Measurements from ENCODE around the gene PLD4.
A peak's percentile ranks its signal among the peaks of the same experiment; 100 is the strongest.
"Not testable (repeated sequence)": the region's sequence is repeated elsewhere in the genome, so short reads cannot be mapped to it uniquely, and the experiment has no call there.

PLD4 gene

DNA sequence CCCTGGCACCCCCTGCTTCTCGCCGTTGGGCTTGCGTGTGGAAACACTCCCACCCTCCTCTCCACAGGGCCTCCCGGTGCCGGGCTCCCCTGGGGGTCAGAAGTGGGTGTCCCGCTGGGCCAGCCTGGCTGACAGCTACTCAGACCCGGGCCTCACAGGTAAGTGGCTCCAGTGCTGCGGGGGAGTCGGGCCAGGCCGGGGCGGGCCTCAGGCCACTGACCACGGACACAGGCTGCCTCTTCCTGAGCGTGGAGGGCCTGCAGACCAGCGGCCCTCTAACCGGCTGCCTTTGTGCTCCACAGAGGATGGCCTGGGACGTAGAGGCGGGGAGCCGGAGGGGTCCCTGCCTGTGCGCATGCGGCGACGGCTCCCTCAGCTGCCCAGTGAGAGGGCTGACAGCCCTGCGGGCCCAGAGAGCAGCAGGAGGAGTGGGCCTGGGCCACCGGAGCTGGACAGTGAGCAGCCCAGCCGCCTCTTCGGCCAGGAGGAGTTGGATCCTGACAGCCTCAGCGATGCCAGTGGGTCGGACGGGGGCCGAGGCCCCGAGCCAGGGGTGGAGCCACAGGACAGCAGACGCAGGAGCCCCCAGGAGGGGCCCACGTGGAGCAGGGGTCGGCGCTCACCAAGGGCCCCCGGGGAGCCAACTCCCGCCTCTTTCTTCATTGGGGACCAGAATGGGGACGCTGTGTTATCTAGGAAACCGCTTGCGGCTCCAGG is 38.5 kb upstream of the PLD4 start:
- DNase-seq (ENCODE audit: low read depth), result no peak

DNA sequence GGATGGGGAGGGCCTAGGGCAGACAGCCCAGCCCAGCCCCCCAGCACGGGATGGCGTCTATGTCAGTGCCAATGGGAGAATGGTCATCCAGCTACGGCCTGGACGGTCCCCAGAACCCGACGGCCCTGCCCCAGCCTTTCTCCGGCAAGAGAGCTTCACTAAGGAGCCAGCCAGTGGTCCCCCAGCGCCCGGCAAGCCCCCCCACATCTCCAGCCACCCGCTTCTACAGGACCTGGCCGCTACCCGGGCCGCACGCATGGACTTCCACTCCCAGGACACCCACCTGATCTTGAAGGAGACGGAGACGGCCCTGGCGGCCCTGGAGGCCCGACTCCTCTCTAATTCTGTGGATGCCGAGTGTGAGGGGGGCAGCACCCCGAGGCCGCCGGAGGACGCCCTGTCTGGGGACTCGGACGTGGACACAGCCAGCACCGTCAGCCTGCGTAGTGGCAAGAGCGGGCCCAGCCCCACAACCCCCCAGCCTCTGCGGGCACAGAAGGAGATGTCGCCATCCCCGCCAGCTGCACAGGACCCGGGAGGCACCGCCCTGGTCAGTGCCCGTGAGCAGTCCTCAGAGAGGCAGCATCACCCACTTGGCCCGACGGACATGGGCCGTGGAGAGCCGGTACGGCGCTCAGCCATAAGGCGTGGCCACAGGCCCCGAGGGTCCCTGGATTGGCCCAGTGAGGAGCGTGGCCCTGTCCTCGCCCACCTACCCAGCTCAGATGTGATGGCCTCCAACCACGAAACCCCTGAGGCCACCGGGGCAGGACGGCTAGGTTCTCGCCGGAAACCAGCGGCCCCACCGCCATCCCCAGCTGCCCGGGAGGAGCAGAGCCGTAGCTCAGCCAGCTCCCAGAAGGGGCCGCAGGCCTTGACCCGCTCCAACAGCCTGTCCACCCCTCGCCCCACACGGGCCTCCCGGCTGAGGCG is 37.7 kb upstream of the PLD4 start:
- no peak for DNase-seq (ENCODE audit: low read depth)

DNA sequence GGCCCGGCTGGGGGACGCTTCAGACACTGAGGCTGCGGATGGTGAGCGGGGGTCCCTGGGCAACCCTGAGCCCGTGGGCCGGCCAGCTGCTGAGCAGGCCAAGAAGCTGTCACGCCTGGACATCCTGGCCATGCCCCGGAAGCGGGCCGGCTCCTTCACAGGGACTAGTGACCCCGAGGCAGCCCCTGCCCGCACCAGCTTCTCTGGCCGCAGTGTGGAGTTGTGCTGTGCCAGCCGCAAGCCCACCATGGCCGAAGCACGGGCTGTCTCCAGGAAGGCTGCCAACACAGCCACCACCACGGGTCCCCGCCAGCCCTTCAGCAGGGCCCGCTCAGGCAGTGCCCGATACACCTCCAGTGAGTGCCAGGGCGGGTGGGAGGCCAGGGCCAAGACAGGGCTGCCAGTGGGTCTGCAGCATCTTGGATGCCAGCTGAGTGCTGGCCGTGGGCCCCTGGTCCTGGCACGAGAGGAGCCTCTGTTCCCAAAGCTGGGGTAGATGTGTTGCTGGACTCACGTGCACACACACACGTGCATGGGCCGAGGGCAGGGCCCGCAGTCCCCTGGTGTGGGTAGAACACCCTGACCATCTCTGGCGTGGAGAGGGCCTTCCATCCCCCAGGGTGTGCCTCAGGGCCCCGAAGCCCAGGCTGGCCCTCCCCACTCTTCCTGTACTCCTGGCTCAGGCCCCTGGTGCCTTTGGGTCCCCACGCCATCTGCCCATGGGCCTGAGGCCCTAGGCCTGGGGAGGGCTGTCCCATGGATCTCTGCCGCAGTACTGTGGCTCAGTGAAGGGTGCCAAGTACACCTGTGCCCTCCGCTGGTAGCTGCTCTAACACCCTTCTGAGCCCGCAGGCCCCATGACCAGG is 36.8 kb upstream of the PLD4 start:
- DNase-seq (ENCODE audit: low read depth), result no peak

DNA sequence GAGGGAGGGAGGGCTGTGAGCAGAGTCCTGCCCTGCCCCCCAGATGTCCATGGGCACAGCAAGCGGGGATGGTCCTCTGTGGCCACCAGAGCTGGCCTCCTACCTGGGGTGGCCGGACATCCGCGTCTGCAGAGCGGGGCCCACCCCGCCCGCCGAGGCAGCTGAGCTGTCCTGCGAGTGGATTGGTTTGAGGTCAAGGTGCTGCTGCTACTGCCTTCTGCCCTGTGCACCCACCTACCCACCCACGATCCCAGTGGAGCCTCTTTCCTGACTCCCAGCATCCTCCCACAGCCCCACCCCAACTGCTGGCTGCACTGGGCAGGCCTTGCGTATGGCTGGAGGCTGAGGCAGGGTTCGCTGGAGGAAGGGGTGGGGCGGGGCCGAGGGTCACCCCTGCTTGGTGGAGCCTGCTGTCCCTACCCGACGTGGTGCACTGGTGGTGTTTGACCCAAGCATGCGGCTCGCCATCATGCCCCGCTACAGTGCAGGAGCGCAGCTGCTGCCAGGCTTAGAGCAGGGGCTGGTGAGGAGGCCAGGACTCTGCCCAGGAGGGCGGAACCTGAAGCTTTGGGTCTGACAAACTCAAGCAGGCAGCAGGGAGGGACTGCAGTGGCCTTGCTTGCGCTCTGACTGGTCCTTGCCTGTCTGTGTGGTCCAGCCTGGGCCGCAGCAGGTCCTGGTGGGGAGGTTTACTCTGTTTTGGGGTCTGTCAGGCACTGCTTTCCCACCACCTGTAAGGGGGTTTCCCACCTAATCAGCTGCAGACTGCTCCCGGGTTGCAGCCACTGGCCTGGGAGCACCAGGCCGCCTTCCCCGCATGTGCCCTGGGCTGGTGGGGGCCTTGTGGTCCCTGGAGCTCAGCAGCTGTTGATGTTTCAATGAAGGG is 35.9 kb upstream of the PLD4 start:
- DNase-seq (ENCODE audit: low read depth), result no peak

DNA sequence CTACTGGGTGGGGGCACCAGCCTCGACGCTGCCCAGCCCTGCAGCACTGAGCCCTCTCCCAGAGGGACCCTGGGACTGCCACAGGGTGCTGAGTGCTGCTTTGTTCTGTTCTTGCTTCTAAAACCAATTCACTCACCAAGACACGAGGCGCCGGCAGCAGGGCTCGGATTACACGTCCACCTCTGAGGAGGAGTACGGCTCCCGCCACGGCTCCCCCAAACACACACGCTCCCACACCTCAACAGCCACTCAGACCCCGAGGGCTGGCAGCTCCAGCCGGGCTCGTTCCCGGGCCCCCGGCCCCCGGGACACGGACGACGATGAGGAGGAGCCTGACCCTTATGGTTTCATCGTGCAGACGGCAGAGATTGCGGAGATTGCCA is 35.3 kb upstream of the PLD4 start:
- no peak for DNase-seq (ENCODE audit: low read depth)

DNA sequence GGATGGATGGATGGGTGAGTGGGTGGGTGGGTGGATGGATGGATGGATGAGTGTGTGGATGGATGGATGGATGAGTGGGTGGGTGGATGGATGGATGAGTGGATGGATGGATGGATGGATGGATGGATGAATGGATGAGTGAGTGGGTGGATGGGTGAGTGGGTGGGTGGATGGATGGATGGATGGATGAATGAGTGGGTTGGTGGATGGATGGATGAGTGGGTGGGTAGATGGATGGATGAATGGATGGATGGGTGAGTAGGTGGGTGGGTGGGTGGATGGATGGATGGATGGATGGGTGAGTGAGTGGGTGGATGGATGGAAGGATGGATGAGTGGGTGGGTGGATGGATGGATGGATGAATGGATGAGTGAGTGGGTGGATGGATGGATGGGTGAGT is 34.4 kb upstream of the PLD4 start:
- DNase-seq (ENCODE audit: low read depth), result not testable (repeated sequence)

DNA sequence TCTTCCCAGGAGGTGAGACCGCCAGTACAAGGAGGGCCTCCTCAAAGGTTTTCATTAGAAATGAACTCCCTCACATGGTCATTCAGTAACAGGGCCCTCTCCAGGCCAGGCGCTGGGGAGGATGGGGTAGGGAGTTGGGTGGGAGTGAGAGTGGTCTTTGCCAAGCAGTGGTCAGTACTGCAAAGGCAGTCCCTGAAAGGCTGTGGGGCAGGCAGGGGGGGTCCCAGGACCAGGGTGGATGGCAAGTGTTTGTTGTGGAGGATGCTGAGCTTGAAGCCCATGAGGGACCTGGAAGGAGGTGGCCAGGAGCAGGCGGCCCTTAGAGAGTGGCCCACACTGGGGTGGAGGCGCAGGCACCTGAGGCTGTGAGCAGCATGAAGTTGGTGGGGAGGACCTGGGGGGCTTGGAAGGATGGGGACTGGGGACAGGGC is 33.5 kb upstream of the PLD4 start:
- DNase-seq (ENCODE audit: low read depth), result no peak

DNA sequence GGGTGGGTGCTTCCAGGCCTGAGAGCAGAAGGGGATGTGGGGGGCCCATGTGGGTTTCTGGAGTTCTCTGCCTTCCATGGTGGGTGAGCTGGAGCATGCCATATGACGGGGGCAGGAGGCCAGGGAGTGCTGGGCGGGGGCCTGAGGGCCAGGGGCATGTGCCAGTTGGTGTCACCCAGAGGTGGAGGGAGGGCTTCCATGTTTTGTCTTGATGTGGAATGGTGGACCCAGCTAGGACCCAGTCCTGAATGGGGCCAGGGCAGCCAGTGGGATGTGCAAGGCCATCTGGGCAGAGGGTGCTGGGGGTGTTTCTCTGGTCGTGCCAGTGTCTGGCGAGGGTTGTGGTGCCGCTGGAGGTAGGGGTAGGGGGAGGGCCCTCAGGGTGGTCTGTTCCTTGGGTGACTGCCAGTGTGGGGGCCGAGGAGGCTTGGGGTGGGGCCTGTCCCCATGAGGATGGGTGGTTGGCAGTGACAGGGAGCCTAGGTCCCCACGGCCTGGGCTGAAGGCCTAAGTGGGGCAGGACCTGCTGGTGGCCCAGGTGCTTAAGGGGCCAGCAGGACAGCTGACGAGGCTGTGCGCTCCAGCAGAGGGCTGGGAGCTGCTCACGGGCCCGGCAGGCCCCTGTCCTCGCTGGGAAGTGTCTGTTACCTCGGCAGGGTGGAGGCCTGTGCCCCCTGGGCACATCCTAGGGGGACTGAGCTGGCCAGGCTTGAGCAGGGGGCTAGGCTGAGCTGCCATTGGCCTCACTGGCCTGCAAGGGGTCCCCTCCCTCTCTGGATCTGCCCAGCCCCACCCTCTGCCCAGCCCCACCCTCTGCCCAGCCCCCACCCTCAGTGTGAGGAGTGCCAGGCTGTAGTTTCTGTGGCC is 32.8 kb upstream of the PLD4 start:
- no peak for DNase-seq (ENCODE audit: low read depth)

DNA sequence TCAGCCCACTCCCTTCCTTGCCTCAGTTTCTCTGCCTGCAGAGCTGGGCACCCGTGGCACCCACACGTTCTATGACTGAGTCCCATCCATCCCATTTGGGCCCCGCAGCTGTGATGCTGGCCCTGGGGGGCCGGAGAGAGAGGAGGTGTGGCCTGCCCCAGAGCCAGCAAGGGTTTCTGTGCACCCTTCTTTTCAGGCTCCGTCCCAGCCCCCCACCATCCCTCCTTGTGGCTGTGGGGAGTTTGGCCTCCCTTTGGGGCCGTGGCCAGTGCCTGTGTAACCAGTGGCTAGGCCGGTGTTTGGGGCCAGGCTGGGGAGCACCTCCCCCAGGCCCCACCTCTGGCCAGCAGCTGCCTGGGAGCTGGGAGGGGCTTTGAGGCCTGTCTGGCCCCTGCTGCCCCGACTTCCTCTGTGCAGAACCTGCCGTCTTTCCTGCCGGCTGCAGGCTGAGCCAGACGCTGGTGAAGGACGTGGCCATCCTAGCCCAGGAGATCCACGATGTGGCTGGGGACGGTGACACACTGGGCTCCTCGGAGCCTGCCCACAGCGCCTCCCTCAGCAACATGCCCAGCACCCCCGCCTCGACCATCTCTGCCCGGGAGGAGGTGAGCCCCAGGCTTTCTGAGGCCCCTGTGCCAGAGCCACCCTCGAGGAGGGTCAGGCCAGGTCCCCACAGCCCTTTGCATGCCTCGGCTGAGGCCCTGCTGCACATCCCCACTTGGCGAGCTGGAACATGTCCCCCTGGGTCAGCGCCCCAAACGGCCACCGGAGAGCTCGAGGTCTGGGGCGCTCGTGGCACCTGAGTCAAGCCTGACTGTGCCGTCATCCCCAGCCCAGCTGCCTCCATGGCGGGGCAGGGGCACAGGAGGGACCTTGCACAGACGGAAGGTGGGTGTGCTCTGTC is 31.9 kb upstream of the PLD4 start:
- DNase-seq (ENCODE audit: low read depth), result no peak

DNA sequence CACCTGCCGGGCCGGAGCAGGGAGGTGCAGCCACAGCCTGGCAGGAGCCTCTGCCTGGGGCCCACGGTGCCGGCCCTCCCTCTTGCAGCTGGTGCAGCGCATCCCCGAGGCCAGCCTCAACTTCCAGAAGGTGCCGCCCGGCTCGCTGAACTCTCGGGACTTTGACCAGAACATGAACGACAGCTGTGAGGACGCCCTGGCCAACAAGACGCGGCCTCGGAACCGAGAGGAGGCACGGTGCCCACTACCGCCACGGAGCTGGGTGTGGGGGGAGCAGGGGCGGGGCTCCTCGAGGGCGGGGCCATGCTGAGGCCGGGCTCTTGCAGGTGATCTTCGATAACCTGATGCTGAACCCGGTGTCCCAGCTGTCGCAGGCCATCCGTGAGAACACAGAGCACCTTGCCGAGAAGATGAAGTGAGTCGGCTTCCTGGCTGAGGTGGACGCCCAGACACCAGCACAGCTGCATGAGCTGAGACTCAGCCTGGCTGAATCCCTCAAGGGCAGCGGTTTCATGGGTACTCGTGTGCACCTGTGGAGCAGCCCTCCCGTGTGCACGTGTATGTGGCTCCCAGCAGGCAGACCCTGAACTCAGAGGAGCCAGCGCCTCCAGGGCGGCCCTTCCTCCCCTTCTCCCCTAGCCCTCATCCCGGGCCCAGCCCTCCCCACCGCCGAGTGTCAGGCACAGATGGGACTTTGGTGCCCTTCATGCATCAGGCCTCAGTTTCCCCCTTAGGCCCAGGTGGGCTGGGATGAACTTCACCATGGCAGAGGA is 31.1 kb upstream of the PLD4 start:
- no peak for DNase-seq (ENCODE audit: low read depth)

DNA sequence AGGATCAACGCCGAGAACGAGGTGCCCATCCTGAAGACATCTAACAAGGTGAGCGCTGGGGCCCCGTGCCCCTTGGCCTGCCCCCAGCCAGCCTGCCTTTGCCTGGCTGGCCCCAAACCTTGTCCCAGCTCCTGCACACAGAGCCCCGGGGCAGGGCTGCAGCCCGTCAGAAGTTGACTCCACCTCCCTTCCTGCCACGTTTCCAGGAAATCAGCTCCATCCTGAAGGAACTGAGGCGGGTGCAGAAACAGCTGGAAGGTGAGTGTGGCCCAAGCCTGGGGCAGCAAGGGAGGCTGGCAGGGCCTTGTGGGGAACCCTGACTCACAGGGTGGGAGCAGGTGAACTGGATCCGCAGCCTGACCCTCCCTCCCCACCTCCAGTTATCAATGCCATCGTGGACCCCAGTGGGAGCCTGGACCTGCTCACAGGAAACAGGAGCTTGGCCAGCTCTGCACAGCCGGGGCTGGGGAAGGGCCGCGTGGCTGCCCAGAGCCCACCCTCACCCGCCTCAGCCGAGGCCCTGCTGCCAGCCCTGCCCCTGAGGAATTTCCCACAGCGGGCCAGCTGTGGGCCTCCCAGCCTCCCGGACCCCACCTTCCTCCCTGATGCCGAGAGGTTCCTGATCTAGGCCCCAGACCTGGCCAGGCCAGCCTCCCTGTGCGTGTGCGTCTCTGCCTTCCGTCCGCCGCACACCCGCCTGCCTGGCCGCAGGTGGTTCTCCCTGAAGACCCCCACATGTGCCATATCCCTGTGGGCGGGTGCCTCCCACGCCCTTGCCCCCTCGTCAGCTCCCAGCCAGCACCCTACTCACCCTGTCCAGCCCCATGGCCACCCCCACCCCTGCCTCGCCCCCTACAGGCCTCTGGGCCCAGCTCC is 30.1 kb upstream of the PLD4 start:
- DNase-seq (ENCODE audit: low read depth), result no peak

DNA sequence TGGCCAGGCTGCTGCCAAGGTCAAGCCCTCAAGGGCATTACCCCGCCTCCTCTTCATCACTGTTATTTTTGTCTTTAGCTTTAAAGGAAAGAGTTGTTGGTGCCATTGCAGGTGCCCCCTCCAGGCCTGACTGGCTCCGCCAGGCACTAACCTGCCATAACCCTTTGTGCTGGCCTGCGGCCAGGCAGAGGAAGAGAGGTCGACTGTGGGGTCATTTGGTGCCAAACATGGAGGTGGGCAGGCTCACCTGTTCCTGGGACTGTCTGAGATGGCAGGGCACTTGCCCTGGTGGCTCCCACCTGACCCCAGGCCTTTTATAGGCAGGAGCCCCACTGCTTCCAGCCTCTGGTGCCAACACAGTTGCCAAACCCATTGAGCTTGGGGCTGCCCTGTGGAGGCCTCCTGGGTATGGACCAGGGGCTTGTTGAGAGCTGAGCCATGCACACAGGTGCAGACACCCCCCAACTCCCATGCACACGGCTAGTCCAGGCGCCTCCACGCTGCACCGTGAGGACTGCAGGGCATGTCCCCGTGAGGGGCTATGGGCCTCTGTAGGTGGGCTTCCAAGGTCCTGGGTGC is 29.4 kb upstream of the PLD4 start:
- no peak for DNase-seq (ENCODE audit: low read depth)

DNA sequence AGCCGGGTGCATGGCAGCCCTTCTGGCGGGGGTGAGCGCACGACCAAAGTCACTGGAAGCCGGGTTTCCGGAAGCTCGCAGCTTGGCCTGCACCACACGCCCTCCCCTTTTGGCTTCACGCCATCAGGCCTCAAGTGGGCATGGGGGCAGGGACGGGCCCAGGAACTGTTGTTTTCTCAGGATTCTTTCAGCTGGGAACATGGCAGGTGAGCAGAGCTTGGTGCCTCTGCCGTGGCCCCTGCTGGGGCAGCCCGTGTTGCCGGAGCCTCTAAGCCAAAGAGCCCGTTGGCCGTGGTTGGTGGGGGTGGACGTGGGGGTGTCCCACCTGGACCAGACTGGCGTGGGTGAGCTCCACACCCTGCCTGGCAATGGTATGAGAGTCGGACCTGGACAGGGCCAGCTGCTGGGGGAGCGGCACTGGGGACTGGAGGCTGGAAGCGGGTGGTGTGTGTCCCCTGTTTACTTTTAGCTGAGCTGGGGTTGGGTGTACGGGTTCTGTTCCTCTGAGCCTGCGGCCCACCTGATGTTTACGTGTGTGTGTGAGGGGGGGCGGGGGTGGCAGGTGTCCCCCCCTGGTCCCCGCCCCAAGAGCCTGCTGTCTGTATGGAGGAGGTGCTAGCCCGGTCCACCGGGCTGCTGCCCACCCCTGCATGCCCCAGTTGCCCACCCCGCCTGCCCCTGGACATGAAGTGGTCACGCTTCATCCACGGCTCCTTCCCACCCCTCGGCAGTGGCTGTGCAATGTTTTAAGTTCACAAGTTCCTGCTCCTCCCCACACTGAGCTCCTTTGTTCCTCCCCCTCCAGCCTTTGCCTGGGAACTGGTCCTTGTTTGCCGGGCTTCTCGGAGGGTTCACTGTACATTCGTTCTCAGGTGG is 28.7 kb upstream of the PLD4 start:
- peak; percentile 16 for DNase-seq (ENCODE audit: low read depth)

DNA sequence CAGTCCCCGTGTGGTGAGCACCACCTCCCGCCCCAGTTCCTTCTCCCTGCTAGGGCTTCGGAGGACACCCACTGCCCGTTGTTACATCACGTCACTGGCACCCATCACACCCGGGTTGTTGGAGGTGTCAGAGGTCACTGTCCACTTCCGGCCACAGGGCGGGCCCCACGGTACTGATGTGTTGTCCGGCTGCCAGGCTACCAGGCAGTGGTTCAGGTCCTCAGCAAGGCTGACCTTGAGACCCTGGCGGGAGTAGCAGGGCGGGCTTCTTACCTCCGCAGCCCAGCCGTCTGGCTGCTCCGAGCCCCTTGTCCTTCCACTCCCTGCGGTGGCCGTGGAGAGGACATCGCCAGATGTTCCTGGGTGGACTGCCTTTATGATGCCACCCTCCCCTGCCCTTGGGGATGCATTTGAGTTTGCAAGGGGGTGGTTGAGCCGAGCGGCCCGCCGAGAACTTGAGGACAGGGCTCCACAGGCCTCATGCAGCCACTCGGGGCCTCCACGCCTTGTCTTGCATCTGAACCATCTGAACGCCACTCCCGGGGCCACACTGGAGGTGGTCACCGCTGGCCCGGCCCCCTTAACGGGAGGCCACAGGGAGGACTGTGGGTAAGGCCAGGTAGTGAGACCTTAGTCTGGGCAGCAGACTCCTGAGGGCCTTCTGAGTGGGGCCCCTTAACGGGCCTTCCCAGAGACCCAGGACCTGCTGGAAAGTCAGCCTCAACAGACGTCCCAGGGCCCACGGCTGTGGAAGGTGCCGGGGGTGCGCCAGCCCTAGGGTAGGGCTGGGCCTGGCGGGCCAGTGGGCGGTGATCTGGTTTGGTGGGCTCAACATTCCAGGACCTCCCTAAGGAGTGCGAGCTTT is 27.1 kb upstream of the PLD4 start:
- DNase-seq (ENCODE audit: low read depth), result no peak

DNA sequence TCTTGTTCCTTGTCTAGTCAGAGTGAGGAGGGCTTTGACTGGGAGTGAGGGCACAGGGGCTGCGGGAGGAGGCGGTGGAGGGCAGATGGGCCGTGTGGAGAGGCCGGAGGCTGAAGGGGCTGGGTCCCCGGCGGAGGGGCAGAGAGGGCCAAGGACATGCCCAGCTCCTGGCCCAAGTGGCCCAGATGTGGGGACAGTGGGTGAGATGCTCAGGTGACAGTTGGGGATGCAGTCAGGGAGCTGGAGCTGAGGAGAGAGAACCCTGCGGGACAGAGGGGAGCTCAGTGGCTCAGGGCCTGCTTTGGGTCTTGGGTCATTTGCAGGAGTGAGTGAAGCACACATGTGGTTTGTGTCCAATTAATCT is 26.5 kb upstream of the PLD4 start:
- DNase-seq (ENCODE audit: low read depth), result no peak

Measured in ELR (cell line).